ENCODE measurements around the gene HINT2. TPM values are rescaled to one million over a fixed set of nuclear protein-coding genes. Genes with fewer than 3 reads are reported as not detected.

The HINT2 gene
- total RNA-seq, 1 experiment from 2014 or later: 51.5 TPM

- no peak for DNase-seq (ENCODE audit: low spot score)
- H3K27ac ChIP-seq (ENCODE audit: low read depth, low read length, poor library complexity, severe bottlenecking): no peak overlapping the region
- ChIA-PET CTCF (no interaction called here), POLR2A (ENCODE audit: low non-redundant PET) (no interaction called here)
- H3K27me3 ChIP-seq (replicated peaks; ENCODE audit: insufficient read depth, low read depth, low read length, poor library complexity): no peaks in the 10 kb centered on the region
- no peaks in the 10 kb centered on the region for H3K9me3 ChIP-seq (ENCODE audit: low read depth, low read length, poor library complexity, severe bottlenecking)
- no peaks in the 10 kb centered on the region for H3K36me3 ChIP-seq (ENCODE audit: insufficient read depth, low read length, poor library complexity, severe bottlenecking)
- TF ChIP-seq CTCF (conservative IDR thresholded peaks at IDR 0.05; ENCODE audit: low read depth, low read length) (no peak), EZH2 (IDR thresholded peaks at IDR 0.05; ENCODE audit: borderline replicate concordance, low read depth, low read length, poor library complexity, severe bottlenecking) (no peak)
- intact Hi-C loops (cut with micrococcal nuclease; ENCODE audit: unreplicated experiment): no loop called here
- H3K4me3 ChIP-seq (ENCODE audit: low read depth, low read length, poor library complexity, severe bottlenecking): no peak overlapping the region
- no TSS peak for BruUV-seq (replicated peaks)
- H3K4me1 ChIP-seq (ENCODE audit: insufficient read depth, low read length, poor library complexity, severe bottlenecking): no peaks in the 10 kb centered on the region
These were observed 31.4 kb downstream of the HINT2 start for GRCh38 chr9:35783418-35783817.

GRCh38 chr9:35781066-35781465 lies 33.8 kb downstream of the HINT2 start:
- no TSS peak for BruUV-seq (replicated peaks)
- Histone ChIP-seq H3K36me3 (ENCODE audit: insufficient read depth, low read length, poor library complexity, severe bottlenecking) (no peaks in the 10 kb centered on the region), H3K4me3 (ENCODE audit: low read depth, low read length, poor library complexity, severe bottlenecking) (no peak overlapping the region), H3K9me3 (ENCODE audit: low read depth, low read length, poor library complexity, severe bottlenecking) (no peaks in the 10 kb centered on the region), H3K27ac (ENCODE audit: low read depth, low read length, poor library complexity, severe bottlenecking) (no peak overlapping the region), H3K4me1 (ENCODE audit: insufficient read depth, low read length, poor library complexity, severe bottlenecking) (no peaks in the 10 kb centered on the region), H3K27me3 (replicated peaks; ENCODE audit: insufficient read depth, low read depth, low read length, poor library complexity) (no peaks in the 10 kb centered on the region)
- intact Hi-C loops (cut with micrococcal nuclease; ENCODE audit: unreplicated experiment): no loop called here
- CTCF ChIA-PET: no interaction called here
- TF ChIP-seq CTCF (conservative IDR thresholded peaks at IDR 0.05; ENCODE audit: low read depth, low read length): no peak
- no peak for TF ChIP-seq EZH2 (IDR thresholded peaks at IDR 0.05; ENCODE audit: borderline replicate concordance, low read depth, low read length, poor library complexity, severe bottlenecking)
- POLR2A ChIA-PET (ENCODE audit: low non-redundant PET): no interaction called here
- DNase-seq (ENCODE audit: low spot score): no peak

GRCh38 chr9:35778496-35778895 lies 36.3 kb downstream of the HINT2 start:
- no TSS peak for BruUV-seq (replicated peaks)
- TF ChIP-seq EZH2 (IDR thresholded peaks at IDR 0.05; ENCODE audit: borderline replicate concordance, low read depth, low read length, poor library complexity, severe bottlenecking): no peak
- ChIA-PET POLR2A (ENCODE audit: low non-redundant PET) (no interaction called here), CTCF (interaction anchor here (1.2 kb wide), 1 partner anchor 12 kb away, joined by 3 read pairs; no protein-coding TSS in a partner anchor)
- Histone ChIP-seq H3K27me3 (replicated peaks; ENCODE audit: insufficient read depth, low read depth, low read length, poor library complexity) (no peaks in the 10 kb centered on the region), H3K36me3 (ENCODE audit: insufficient read depth, low read length, poor library complexity, severe bottlenecking) (no peaks in the 10 kb centered on the region), H3K9me3 (ENCODE audit: low read depth, low read length, poor library complexity, severe bottlenecking) (no peaks in the 10 kb centered on the region), H3K4me1 (ENCODE audit: insufficient read depth, low read length, poor library complexity, severe bottlenecking) (no peaks in the 10 kb centered on the region), H3K4me3 (ENCODE audit: low read depth, low read length, poor library complexity, severe bottlenecking) (no peak overlapping the region), H3K27ac (ENCODE audit: low read depth, low read length, poor library complexity, severe bottlenecking) (no peak overlapping the region)
- intact Hi-C loops (cut with micrococcal nuclease; ENCODE audit: unreplicated experiment): loop anchor here (5.0 kb wide), 1 partner anchor 41 kb away; no protein-coding TSS in a partner anchor
- no peak for DNase-seq (ENCODE audit: low spot score)

GRCh38 chr9:35776018-35776417 lies 38.8 kb downstream of the HINT2 start:
- DNase-seq (ENCODE audit: low spot score): no peak
- ChIA-PET CTCF (interaction anchor here (1.0 to 1.1 kb wide), 2 partner anchors 12 to 14 kb away, joined by 4 read pairs; no protein-coding TSS in a partner anchor), POLR2A (ENCODE audit: low non-redundant PET) (no interaction called here)
- no peaks in the 10 kb centered on the region for H3K9me3 ChIP-seq (ENCODE audit: low read depth, low read length, poor library complexity, severe bottlenecking)
- no peaks in the 10 kb centered on the region for H3K27me3 ChIP-seq (replicated peaks; ENCODE audit: insufficient read depth, low read depth, low read length, poor library complexity)
- no peaks in the 10 kb centered on the region for H3K36me3 ChIP-seq (ENCODE audit: insufficient read depth, low read length, poor library complexity, severe bottlenecking)
- no TSS peak for BruUV-seq (replicated peaks)
- no peak overlapping the region for H3K4me3 ChIP-seq (ENCODE audit: low read depth, low read length, poor library complexity, severe bottlenecking)
- no peak overlapping the region for H3K27ac ChIP-seq (ENCODE audit: low read depth, low read length, poor library complexity, severe bottlenecking)
- intact Hi-C loops (cut with micrococcal nuclease; ENCODE audit: unreplicated experiment): loop anchor here (5.0 kb wide), 1 partner anchor 39 kb away; no protein-coding TSS in a partner anchor
- H3K4me1 ChIP-seq (ENCODE audit: insufficient read depth, low read length, poor library complexity, severe bottlenecking): peaks cover 10% of the 10 kb centered on the region
- TF ChIP-seq CTCF (conservative IDR thresholded peaks at IDR 0.05; ENCODE audit: low read depth, low read length): no peak
- TF ChIP-seq EZH2 (IDR thresholded peaks at IDR 0.05; ENCODE audit: borderline replicate concordance, low read depth, low read length, poor library complexity, severe bottlenecking): no peak

Data from A673 (cell line).